MM.1S (cell line): ENCODE data around the gene CABLES1.

Experiments used
- CTCF ChIP-seq: fragments of 300-600 bp; sonication (generic); IDR thresholded peaks from 2 replicates; pipeline ENCODE4 v1.5.1; 2016; ENCODE audit warnings: antibody characterized with exemption, low read length, mixed read lengths
- EZH2 ChIP-seq: fragments of 300-600 bp; sonication (generic); optimal IDR thresholded peaks from 2 replicates; pipeline ENCODE3; 2017; ENCODE audit warnings: low read depth, mild to moderate bottlenecking, antibody characterized with exemption, low read length, mixed read lengths
- EZH2phosphoT487 ChIP-seq: fragments of 300-600 bp; sonication (generic); IDR thresholded peaks from 2 replicates; pipeline ENCODE4 v1.6.1; 2018; ENCODE audit warnings: antibody characterized with exemption, low read length

GRCh38 chr18:23282437-23282781 is 147.1 kb downstream of the CABLES1 start:
- TF ChIP-seq CTCF (no peak), EZH2phosphoT487 (no peak), EZH2 (no peak)
